ENCODE data around the gene FMC1.
"Not testable (repeated sequence)": the region's sequence is repeated elsewhere in the genome, so short reads cannot be mapped to it uniquely, and the experiment has no call there.

Gene FMC1

GRCh38 chr7:139341058-139341775 is at the start of gene FMC1:
Gene FMC1 (plus strand): TSS chr7:139341337. CDS start chr7:139341385, 48 bp downstream.
- DNase-seq: peak; percentile 72

GRCh38 chr7:139292821-139293220 is 48.3 kb upstream of the FMC1 start:
- no peak for DNase-seq

- no peak for DNase-seq
Observed at GRCh38 chr7:139293534-139293933, 47.6 kb upstream of the FMC1 start.

GRCh38 chr7:139294241-139294640 is 46.9 kb upstream of the FMC1 start:
- no peak for DNase-seq

GRCh38 chr7:139294951-139295575 is 46.1 kb upstream of the FMC1 start:
- DNase-seq: no peak

- DNase-seq: no peak
Observed at GRCh38 chr7:139297795-139298194, 43.3 kb upstream of the FMC1 start.

- no peak for DNase-seq
Observed at GRCh38 chr7:139299296-139299695, 41.8 kb upstream of the FMC1 start.

GRCh38 chr7:139300390-139300789 is 40.7 kb upstream of the FMC1 start:
- DNase-seq: no peak

GRCh38 chr7:139304517-139304916 is 36.6 kb upstream of the FMC1 start:
- DNase-seq: no peak

- no peak for DNase-seq
Observed at GRCh38 chr7:139317939-139318505, 23.1 kb upstream of the FMC1 start.

- DNase-seq: no peak
Observed at GRCh38 chr7:139321071-139321745, 19.9 kb upstream of the FMC1 start.

GRCh38 chr7:139324709-139325108 is 16.4 kb upstream of the FMC1 start:
- not testable (repeated sequence) for DNase-seq

GRCh38 chr7:139328375-139328774 is 12.8 kb upstream of the FMC1 start:
- peak; percentile 5 for DNase-seq

- no peak for DNase-seq
Observed at GRCh38 chr7:139329119-139329518, 12.0 kb upstream of the FMC1 start.

GRCh38 chr7:139330333-139331030 is 10.7 kb upstream of the FMC1 start:
- DNase-seq: no peak

- DNase-seq: no peak
Observed at GRCh38 chr7:139332697-139333359, 8.3 kb upstream of the FMC1 start.

GRCh38 chr7:139333443-139333842 is 7.7 kb upstream of the FMC1 start:
- not testable (repeated sequence) for DNase-seq

- no peak for DNase-seq
Observed at GRCh38 chr7:139334399-139335150, 6.6 kb upstream of the FMC1 start.

- DNase-seq: no peak
Observed at GRCh38 chr7:139339025-139339424, 2.1 kb upstream of the FMC1 start.

- no peak for DNase-seq
Observed at GRCh38 chr7:139339698-139340036, 1.5 kb upstream of the FMC1 start.

GRCh38 chr7:139340037-139340807 is 915 bp upstream of the FMC1 start:
- peak; percentile 96 for DNase-seq
